ENCODE data around the gene RBSN.

The RBSN gene

DNA sequence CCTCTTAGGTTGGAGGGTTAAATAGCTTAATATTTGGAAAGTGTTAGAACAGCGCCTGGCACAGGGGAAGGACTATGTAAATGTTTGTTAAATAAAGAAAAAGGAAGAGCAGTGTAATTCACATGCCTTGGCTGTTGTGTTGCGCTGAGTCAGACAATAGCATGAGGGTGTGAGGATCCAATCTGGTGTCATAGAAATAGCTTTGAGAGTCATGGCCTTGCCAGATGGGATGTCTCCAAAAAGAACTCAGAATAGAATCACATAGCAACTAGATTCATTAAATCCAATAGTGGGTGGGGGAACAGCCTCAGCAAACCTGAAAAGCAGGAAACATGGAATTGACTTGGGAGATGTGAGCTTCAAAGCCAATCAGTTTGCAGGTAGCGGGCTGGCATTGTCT lies 3.9 kb upstream of the RBSN start:
- TF ChIP-seq, protein P1, sequence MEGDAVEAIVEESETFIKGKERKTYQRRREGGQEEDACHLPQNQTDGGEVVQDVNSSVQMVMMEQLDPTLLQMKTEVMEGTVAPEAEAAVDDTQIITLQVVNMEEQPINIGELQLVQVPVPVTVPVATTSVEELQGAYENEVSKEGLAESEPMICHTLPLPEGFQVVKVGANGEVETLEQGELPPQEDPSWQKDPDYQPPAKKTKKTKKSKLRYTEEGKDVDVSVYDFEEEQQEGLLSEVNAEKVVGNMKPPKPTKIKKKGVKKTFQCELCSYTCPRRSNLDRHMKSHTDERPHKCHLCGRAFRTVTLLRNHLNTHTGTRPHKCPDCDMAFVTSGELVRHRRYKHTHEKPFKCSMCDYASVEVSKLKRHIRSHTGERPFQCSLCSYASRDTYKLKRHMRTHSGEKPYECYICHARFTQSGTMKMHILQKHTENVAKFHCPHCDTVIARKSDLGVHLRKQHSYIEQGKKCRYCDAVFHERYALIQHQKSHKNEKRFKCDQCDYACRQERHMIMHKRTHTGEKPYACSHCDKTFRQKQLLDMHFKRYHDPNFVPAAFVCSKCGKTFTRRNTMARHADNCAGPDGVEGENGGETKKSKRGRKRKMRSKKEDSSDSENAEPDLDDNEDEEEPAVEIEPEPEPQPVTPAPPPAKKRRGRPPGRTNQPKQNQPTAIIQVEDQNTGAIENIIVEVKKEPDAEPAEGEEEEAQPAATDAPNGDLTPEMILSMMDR (IDR thresholded peaks at IDR 0.05; ENCODE audit: low read depth, low read length) = no peak
- H3K9me3 ChIP-seq = no peaks in the 10 kb centered on the region
- H3K36me3 ChIP-seq = no peaks in the 10 kb centered on the region
- H3K27me3 ChIP-seq = no peaks in the 10 kb centered on the region
- H3K4me1 ChIP-seq = no peaks in the 10 kb centered on the region
- DNase-seq = no peak
- no peak overlapping the region for H3K4me3 ChIP-seq (ENCODE audit: low read depth, low read length)

DNA sequence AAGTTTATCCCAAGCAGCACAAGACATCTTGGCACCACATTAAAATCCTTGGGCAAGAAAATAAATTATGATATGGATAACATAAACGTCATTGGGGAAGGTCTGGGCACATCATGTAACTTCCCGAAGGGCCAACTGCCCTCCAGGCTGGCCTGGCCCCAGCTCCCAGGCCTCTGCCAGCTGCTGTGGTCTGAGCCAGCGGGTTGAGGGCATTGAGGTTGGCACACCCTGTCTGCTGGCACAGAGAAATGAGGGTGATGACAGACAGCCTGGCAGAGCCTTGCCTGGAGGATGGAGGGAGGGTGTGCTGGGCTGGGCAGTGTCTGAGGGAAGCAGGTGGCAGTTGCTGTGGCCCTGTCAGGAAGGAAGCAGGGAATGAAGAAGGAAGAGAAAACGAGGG lies 3.3 kb upstream of the RBSN start:
- Histone ChIP-seq H3K36me3 (no peaks in the 10 kb centered on the region), H3K27me3 (no peaks in the 10 kb centered on the region), H3K4me3 (ENCODE audit: low read depth, low read length) (no peak overlapping the region), H3K4me1 (no peaks in the 10 kb centered on the region), H3K9me3 (no peaks in the 10 kb centered on the region)
- DNase-seq = no peak
- TF ChIP-seq, protein P1 (IDR thresholded peaks at IDR 0.05; ENCODE audit: low read depth, low read length) = no peak

DNA sequence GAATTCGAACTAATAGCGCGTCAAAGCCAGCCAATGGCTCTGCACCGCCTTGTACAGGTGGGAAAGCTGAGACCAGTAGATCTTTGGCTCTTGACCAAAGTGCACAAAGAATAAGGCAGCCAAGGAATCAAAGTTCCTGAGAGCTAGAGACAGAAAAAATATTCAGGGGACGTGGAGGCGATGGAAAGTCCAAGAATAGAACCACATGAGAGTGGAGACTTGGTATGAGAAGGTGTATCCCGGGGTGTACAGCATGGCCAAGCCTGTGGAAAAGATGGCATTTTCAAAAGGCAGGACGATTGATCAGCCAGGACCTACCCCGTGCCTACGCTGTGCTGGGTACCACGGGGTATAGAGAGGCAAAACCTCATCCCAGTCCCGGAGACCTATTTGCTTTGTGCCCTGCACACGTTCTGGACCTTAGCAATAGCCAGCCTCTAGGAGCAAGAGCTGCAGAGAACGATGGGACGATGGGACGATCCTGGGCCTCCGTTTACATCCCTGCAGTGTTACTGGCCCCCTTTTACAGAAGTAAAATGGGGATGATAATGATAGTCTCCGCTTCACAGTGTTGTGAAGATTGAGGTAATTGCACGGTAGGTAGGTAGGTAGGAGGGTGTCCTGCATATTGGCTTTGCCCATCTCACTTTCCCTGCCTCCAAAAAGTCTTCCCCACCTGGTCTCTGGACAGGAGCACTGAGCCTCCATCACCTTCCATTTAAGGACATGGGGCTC lies 583 bp upstream of the RBSN start:
- H3K27me3 ChIP-seq = no peaks in the 10 kb centered on the region
- no peaks in the 10 kb centered on the region for H3K9me3 ChIP-seq
- peak overlapping the region; percentile 93 for H3K4me3 ChIP-seq (ENCODE audit: low read depth, low read length)
- TF ChIP-seq, protein P1 (IDR thresholded peaks at IDR 0.05; ENCODE audit: low read depth, low read length) = no peak
- no peaks in the 10 kb centered on the region for H3K36me3 ChIP-seq
- no peak for DNase-seq
- no peaks in the 10 kb centered on the region for H3K4me1 ChIP-seq

DNA sequence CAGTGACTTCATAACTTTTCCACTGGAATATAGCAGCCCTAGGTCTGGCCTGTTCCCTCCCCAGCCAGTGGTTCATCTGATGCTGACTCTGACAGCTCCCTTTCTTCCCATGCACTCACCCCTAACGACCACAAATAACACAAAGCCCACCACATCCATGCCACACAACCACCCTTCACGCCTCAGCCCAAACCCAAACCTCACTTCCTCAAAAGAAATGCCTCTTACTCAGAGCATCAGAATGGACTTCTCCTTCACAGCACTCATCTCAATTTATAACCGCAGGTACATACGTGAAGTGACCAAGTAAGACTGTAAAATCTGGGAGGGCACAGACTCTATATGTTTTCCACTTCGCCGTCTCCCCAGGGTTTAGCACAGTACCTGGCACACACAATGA lies 1.1 kb downstream of the RBSN start:
- no peaks in the 10 kb centered on the region for H3K27me3 ChIP-seq
- DNase-seq = no peak
- TF ChIP-seq, protein P1 (IDR thresholded peaks at IDR 0.05; ENCODE audit: low read depth, low read length) = no peak
- peak overlapping the region; percentile 93 for H3K4me3 ChIP-seq (ENCODE audit: low read depth, low read length)
- no peaks in the 10 kb centered on the region for H3K36me3 ChIP-seq
- H3K9me3 ChIP-seq = no peaks in the 10 kb centered on the region
- no peaks in the 10 kb centered on the region for H3K4me1 ChIP-seq

GRCh38 chr3:15096046-15096445 lies 2.9 kb downstream of the RBSN start:
- no peak overlapping the region for H3K4me3 ChIP-seq (ENCODE audit: low read depth, low read length)
- H3K4me1 ChIP-seq = no peaks in the 10 kb centered on the region
- no peak for DNase-seq
- TF ChIP-seq, protein P1 (IDR thresholded peaks at IDR 0.05; ENCODE audit: low read depth, low read length) = no peak
- no peaks in the 10 kb centered on the region for H3K9me3 ChIP-seq
- no peaks in the 10 kb centered on the region for H3K36me3 ChIP-seq
- no peaks in the 10 kb centered on the region for H3K27me3 ChIP-seq

DNA sequence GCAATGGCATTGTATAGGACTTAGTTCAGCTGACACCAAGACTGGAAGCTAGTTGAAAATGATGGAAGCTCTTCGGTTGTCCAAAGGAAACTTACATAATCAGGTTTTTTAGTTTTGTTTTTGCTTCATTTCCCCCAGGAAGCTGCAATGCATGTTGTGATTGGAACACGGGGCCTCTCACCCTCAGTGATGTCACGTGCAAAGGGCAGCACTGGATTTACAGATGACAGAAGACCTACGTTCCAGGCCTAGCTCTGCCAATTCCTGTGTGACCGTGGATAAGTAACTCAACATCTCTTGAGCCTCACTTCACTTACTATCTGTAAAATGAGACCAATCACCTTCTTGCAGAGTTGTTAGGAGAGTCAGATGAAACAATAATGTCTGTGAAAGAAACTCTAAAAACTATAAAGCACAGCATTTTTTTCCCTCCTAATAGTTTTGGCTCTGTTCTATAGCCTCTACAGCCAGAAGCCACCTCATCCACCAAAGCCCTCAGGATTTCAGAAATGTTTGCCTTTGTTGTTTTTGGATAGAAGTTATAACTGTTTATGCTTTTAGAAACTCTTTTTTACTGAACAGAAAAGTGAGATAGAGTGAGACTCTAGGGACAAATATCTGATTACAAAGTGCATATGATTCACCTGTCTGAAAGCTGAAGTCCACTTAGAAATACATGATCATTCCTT lies 4.6 kb downstream of the RBSN start:
- no peaks in the 10 kb centered on the region for H3K27me3 ChIP-seq
- H3K9me3 ChIP-seq = no peaks in the 10 kb centered on the region
- no peak overlapping the region for H3K4me3 ChIP-seq (ENCODE audit: low read depth, low read length)
- DNase-seq = no peak
- H3K36me3 ChIP-seq = no peaks in the 10 kb centered on the region
- TF ChIP-seq, protein P1 (IDR thresholded peaks at IDR 0.05; ENCODE audit: low read depth, low read length) = no peak
- H3K4me1 ChIP-seq = no peaks in the 10 kb centered on the region
